ENCODE results near the gene NLGN3. TPM values are rescaled to one million over a fixed set of nuclear protein-coding genes. Genes with fewer than 3 reads are reported as not detected.

The NLGN3 gene
- total and polyA plus RNA-seq, 2 donors (not counting 3 experiments of a cell fraction or from before 2014, with no cell fraction given), result 0.37 to 0.40 TPM

DNA sequence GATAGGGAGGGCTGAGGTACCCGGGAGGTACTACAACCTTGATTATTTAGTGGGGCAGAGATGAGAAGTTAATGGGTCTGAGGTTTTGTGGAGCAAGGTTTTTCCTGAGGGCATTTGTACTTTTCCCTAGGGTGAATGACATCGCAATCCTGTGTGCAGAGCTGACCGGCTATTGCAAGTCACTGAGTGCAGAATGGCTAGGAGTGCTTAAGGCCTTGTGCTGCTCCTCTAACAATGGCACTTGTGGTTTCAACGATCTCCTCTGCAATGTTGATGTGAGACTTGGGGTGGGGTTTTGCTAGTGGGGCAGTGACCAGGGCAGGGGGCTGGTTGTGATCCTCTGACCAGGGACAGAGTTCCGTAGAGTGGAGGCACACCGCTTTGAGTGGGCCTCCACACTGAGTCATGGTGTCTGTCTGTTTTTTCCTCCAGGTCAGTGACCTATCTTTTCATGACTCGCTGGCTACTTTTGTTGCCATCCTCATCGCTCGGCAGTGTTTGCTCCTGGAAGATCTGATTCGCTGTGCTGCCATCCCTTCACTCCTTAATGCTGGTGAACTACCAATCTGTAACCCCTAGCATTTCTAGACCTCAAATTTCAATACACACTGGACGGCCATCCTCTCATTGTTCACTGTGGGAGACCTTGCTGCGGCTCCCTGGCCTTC lies 16.3 kb upstream of the NLGN3 start:
- Histone ChIP-seq H3K79me2 (ENCODE audit: control insufficient read depth, insufficient read depth, low read length) (no peaks in the 10 kb centered on the region), H4K20me1 (replicated peaks; ENCODE audit: control insufficient read depth, extremely low read depth, insufficient read depth, low read length) (no peaks in the 10 kb centered on the region), H2AFZ (ENCODE audit: low read depth, low read length) (no peak overlapping the region), H3K27ac (ENCODE audit: insufficient read depth, low read depth, low read length) (no peak overlapping the region), H3K4me3 (replicated peaks in 1 of 3; ENCODE audit: insufficient read depth in 1 of 3, low read depth in 1 of 3, low read length in 3 of 3) (no peak overlapping the region), H3K9ac (replicated peaks; ENCODE audit: extremely low read depth, insufficient read depth, low read length) (no peak overlapping the region), H3K9me1 (replicated peaks; ENCODE audit: control insufficient read depth, extremely low read depth, insufficient read depth, low read length) (no peaks in the 10 kb centered on the region), H3K36me3 (ENCODE audit: control insufficient read depth in 2 of 2, extremely low read depth in 1 of 2, insufficient read depth in 2 of 2, low read length in 2 of 2) (peaks cover 9 to 65% of the 10 kb centered on the region in 2 experiments), H3K4me2 (ENCODE audit: insufficient read depth, low read length) (no peak overlapping the region), H3K4me1 (ENCODE audit: control insufficient read depth, extremely low read depth, insufficient read depth, low read length) (no peaks in the 10 kb centered on the region), H3K9me3 (replicated peaks; ENCODE audit: control insufficient read depth, insufficient read depth, low read length) (no peaks in the 10 kb centered on the region), H3K27me3 (ENCODE audit: control insufficient read depth in 2 of 2, insufficient read depth in 2 of 2, low read length in 2 of 2) (no peaks in the 10 kb centered on the region)
- DNase-seq (ENCODE audit: low read depth, low spot score), result no peak
- TF ChIP-seq GATA2 (IDR thresholded peaks at IDR 0.05; ENCODE audit: insufficient read depth, insufficient read length, low read depth, low read length) (no peak), POLR2AphosphoS5 (IDR thresholded peaks at IDR 0.05; ENCODE audit: insufficient read depth, low read depth, low read length) (no peak), JUN (IDR thresholded peaks at IDR 0.05; ENCODE audit: borderline replicate concordance, insufficient read depth, insufficient read length, low read depth) (no peak), MYC (IDR thresholded peaks at IDR 0.05; ENCODE audit: low read depth, low read length) (no peak), EZH2 (IDR thresholded peaks at IDR 0.05; ENCODE audit: borderline replicate concordance, low read depth, low read length, severe bottlenecking) (no peak), POLR2A (IDR thresholded peaks at IDR 0.05; ENCODE audit: low read depth, low read length) (no peak), FOS (IDR thresholded peaks at IDR 0.05; ENCODE audit: borderline replicate concordance, insufficient read depth, low read length) (no peak)
- TF ChIP-seq, protein P1, sequence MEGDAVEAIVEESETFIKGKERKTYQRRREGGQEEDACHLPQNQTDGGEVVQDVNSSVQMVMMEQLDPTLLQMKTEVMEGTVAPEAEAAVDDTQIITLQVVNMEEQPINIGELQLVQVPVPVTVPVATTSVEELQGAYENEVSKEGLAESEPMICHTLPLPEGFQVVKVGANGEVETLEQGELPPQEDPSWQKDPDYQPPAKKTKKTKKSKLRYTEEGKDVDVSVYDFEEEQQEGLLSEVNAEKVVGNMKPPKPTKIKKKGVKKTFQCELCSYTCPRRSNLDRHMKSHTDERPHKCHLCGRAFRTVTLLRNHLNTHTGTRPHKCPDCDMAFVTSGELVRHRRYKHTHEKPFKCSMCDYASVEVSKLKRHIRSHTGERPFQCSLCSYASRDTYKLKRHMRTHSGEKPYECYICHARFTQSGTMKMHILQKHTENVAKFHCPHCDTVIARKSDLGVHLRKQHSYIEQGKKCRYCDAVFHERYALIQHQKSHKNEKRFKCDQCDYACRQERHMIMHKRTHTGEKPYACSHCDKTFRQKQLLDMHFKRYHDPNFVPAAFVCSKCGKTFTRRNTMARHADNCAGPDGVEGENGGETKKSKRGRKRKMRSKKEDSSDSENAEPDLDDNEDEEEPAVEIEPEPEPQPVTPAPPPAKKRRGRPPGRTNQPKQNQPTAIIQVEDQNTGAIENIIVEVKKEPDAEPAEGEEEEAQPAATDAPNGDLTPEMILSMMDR (IDR thresholded peaks at IDR 0.05; ENCODE audit: extremely low read depth in 1 of 2, insufficient read depth in 1 of 2, low read depth in 1 of 2, low read length in 2 of 2), result no peak
- TF ChIP-seq, protein P2, sequence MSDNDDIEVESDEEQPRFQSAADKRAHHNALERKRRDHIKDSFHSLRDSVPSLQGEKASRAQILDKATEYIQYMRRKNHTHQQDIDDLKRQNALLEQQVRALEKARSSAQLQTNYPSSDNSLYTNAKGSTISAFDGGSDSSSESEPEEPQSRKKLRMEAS (IDR thresholded peaks at IDR 0.05; ENCODE audit: insufficient read depth, insufficient read length), result no peak
- ChIA-PET CTCF (interaction anchor here (0.6 to 1.6 kb wide), 5 partner anchors 10 to 158 kb away, joined by 3 to 10 read pairs (median 5); partner anchors contain the start of gene MED12), POLR2A (no interaction called here)
- dilution Hi-C loops (cut with MboI; ENCODE audit: extremely low pct_ligation_motif_present, low sequenced_read_pairs), result no loop called here
- no TSS peak for BruUV-seq (replicated peaks)
- no peak for FAIRE-seq
- intact Hi-C loops (cut with micrococcal nuclease), result loop anchor here (1.0 to 5.0 kb wide), 2 partner anchors 10 to 361 kb away; partner anchors contain the start of gene MED12
